AG04450 (cell line): ENCODE data around the gene MYO18A. TPM values are rescaled to one million over a fixed set of nuclear protein-coding genes. Genes with fewer than 3 reads are reported as not detected.

Experiments used
- CTCF ChIA-PET: fragments of 300-600, 350-600 bp; formaldehyde crosslinking; extraction: SDS; loops from one replicate; lab custom pipeline; 2022; ENCODE audit warnings: antibody characterized with exemption, inconsistent platforms; lab: Charles Lee
- POLR2A ChIA-PET: fragments of 350-600 bp; formaldehyde crosslinking; extraction: SDS; loops from one replicate; lab custom pipeline; 2021; ENCODE audit warnings: antibody characterized with exemption, inconsistent platforms; lab: Yijun Ruan, JAX
- DNase-seq: peaks from one replicate; pipeline ENCODE4 v3.0.0-alpha.2; 2011; ENCODE audit warnings: low read depth, low spot score
- H3K27ac ChIP-seq: one replicate; pipeline ENCODE4 v1.5.1; 2012; ENCODE audit warnings: low read depth, low read length, control low read depth
- H3K27me3 ChIP-seq: one replicate; pipeline ENCODE4 v1.6.0; 2012; ENCODE audit warnings: low read length; ENCODE audit not compliant: control insufficient read depth, insufficient read depth
- H3K4me3 ChIP-seq: 2 replicates; pipeline ENCODE4 v1.5.1; 2011; ENCODE audit warnings: mild to moderate bottlenecking, low read depth, low read length, control low read depth
- H3K9me3 ChIP-seq: 2 replicates; pipeline ENCODE4 v1.5.1; 2012; ENCODE audit warnings: low read length; ENCODE audit not compliant: control insufficient read depth, insufficient read depth
- CTCF ChIP-seq: IDR thresholded peaks from 2 replicates; pipeline ENCODE4 v1.5.1; 2011; ENCODE audit warnings: low read depth, low read length, control low read depth, inconsistent platforms
- polyA plus RNA-seq: library from polyadenylated mRNA; depleted of rRNA; stranded (reverse); fragments of >200 nt; gene quantifications from 2 replicates; pipeline ENCODE4 v1.2.3, GENCODE V29; 2011

MYO18A gene
- polyA plus RNA-seq, 1 experiment: 9.8 TPM

- no peak for TF ChIP-seq CTCF
- Histone ChIP-seq H3K4me3 (no peak overlapping the region), H3K9me3 (no peaks in the 10 kb centered on the region), H3K27ac (no peak overlapping the region), H3K27me3 (peaks cover 31% of the 10 kb centered on the region)
- CTCF ChIA-PET: no interaction called here
- POLR2A ChIA-PET: no interaction called here
- DNase-seq: no peak
Observed at GRCh38 chr17:29043539-29044145, 136.6 kb downstream of the MYO18A start.

GRCh38 chr17:29042679-29043538 is 137.3 kb downstream of the MYO18A start, which contains the start of gene PIPOX:
PIPOX (plus strand) TSS chr17:29043141; CDS start chr17:29043226, 85 bp downstream.
- H3K9me3 ChIP-seq: no peaks in the 10 kb centered on the region
- DNase-seq: no peak
- H3K27ac ChIP-seq: no peak within 1 kb of the TSS
- no peak within 1 kb of the TSS for H3K4me3 ChIP-seq
- TF ChIP-seq CTCF: no peak
- ChIA-PET POLR2A (no interaction called here), CTCF (no interaction called here)
- peaks cover 29% of the 10 kb centered on the region for H3K27me3 ChIP-seq

GRCh38 chr17:29042026-29042678 is 138.0 kb downstream of the MYO18A start:
- CTCF ChIA-PET: no interaction called here
- Histone ChIP-seq H3K27ac (no peak overlapping the region), H3K27me3 (peaks cover 34% of the 10 kb centered on the region), H3K4me3 (no peak overlapping the region), H3K9me3 (no peaks in the 10 kb centered on the region)
- TF ChIP-seq CTCF: no peak
- POLR2A ChIA-PET: no interaction called here
- DNase-seq: no peak

GRCh38 chr17:29041571-29041970 is 138.6 kb downstream of the MYO18A start:
- Histone ChIP-seq H3K4me3 (no peak overlapping the region), H3K27ac (no peak overlapping the region), H3K9me3 (no peaks in the 10 kb centered on the region), H3K27me3 (peaks cover 33% of the 10 kb centered on the region)
- no peak for TF ChIP-seq CTCF
- POLR2A ChIA-PET: no interaction called here
- no peak for DNase-seq
- CTCF ChIA-PET: no interaction called here
